Caco-2 (cell line): ENCODE results near the gene SCO1. TPM values are rescaled to one million over a fixed set of nuclear protein-coding genes. Genes with fewer than 3 reads are reported as not detected.

Experiments
- BruUV-seq: library from RNA; stranded (reverse); fragments of 400-500 nt; replicated peaks from 2 replicates; lab custom pipeline; 2021; lab: Mats Ljungman, UMichigan
- CTCF ChIA-PET: fragments of 300-600 bp; sonication (Branson Sonifier 250); formaldehyde crosslinking; loops from one replicate; lab custom pipeline; 2022; ENCODE audit warnings: antibody characterized with exemption; lab: Charles Lee
- POLR2A ChIA-PET: fragments of 300-600 bp; sonication (Branson Sonifier 250); formaldehyde crosslinking; loops from one replicate; lab custom pipeline; 2022; ENCODE audit warnings: antibody characterized with exemption; lab: Charles Lee
- DNase-seq, 2 experiments: peaks; one replicate each; pipeline versions ENCODE4 v3.0.0 to v3.0.0-alpha.2; 2020 to 2022
- H3K27me3 ChIP-seq: replicated peaks from 2 replicates; pipeline ENCODE4 v1.6.0; 2011; ENCODE audit warnings: low read length; ENCODE audit not compliant: control insufficient read depth, insufficient read depth
- H3K36me3 ChIP-seq: 2 replicates; pipeline ENCODE4 v1.5.1; 2011; ENCODE audit warnings: low read length; ENCODE audit not compliant: control insufficient read depth, insufficient read depth
- H3K4me1 ChIP-seq: fragments of 250-450 bp; sonication (Bioruptor Pico); 2 replicates; pipeline ENCODE4 v1.5.1; 2020; ENCODE audit warnings: mild to moderate bottlenecking
- H3K4me3 ChIP-seq: 2 replicates; pipeline ENCODE4 v1.5.1; 2011; ENCODE audit warnings: low read depth, mild to moderate bottlenecking, control low read depth, low read length
- H3K9me3 ChIP-seq: fragments of 250-450 bp; sonication (Bioruptor Pico); 2 replicates; pipeline ENCODE4 v1.5.1; 2020; ENCODE audit warnings: mild to moderate bottlenecking, moderate library complexity
- H3K27ac Mint-ChIP-seq: one replicate; pipeline ENCODE4 v1.8.0; 2022; ENCODE audit warnings: mixed read lengths; ENCODE audit not compliant: unreplicated experiment
- H3K27me3 Mint-ChIP-seq: one replicate; pipeline ENCODE4 v1.8.0; 2022; ENCODE audit warnings: mixed read lengths; ENCODE audit not compliant: insufficient read depth, unreplicated experiment
- H3K36me3 Mint-ChIP-seq: one replicate; pipeline ENCODE4 v1.8.0; 2022; ENCODE audit warnings: mild to moderate bottlenecking, mixed read lengths; ENCODE audit not compliant: insufficient read depth, unreplicated experiment
- H3K4me1 Mint-ChIP-seq: one replicate; pipeline ENCODE4 v1.8.0; 2022; ENCODE audit warnings: low read depth, mixed read lengths; ENCODE audit not compliant: unreplicated experiment
- H3K4me3 Mint-ChIP-seq: one replicate; pipeline ENCODE4 v1.8.0; 2022; ENCODE audit warnings: mild to moderate bottlenecking, moderate library complexity, mixed read lengths; ENCODE audit not compliant: unreplicated experiment
- H3K9me3 Mint-ChIP-seq: one replicate; pipeline ENCODE4 v1.8.0; 2022; ENCODE audit warnings: mixed read lengths; ENCODE audit not compliant: unreplicated experiment
- intact Hi-C: fragments of 100-400 bp; cut with micrococcal nuclease; formaldehyde crosslinking; loops from one replicate; pipeline ENCODE4 v1.10.0; 2022; ENCODE audit not compliant: unreplicated experiment
- total RNA-seq: library from RNA; stranded (reverse); gene quantifications from 2 replicates; pipeline ENCODE4 v1.2.3, GENCODE V29; 2022
- TF ChIP-seq, protein P1 (sequence below), 2 experiments: fragments of 200-600 bp in 1 of 2; IDR thresholded peaks; 1 replicate in 1 of 2; 2 replicates in 1 of 2; pipeline versions ENCODE4 v1.5.1 to v1.8.0; 2011 to 2022; ENCODE audit warnings: antibody characterized with exemption in 1 of 2, control low read depth in 1 of 2, inconsistent platforms in 1 of 2, low read depth in 1 of 2, low read length in 1 of 2, mild to moderate bottlenecking in 1 of 2, moderate library complexity in 1 of 2; ENCODE audit not compliant: insufficient read depth in 1 of 2, severe bottlenecking in 1 of 2, unreplicated experiment in 1 of 2

SCO1 gene
- total RNA-seq, 1 experiment from 2014 or later = 26.3 TPM

DNA sequence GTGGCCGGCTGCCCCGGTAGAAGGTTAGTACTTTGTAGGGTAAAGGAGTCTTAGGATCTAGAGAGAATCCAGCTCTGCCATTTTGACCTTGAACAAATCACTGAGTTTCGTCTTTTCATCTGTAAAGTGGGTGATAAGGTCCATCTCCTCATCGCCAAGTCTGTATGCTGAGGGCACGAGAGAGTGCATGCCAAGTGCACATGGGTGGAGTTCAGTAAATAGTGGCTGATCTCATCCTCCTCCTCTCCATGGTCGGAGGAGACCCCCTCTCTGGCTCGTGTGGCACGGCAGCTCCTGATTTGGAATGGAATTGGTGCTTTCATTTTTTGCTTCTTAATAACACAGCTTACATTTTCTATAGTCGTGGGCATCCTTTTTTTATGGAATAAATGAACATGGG lies 70.9 kb downstream of the SCO1 start:
- Histone ChIP-seq H3K27me3 (no peaks in the 10 kb centered on the region), H3K36me3 (no peaks in the 10 kb centered on the region), H3K4me1 (no peaks in the 10 kb centered on the region), H3K4me3 (no peak overlapping the region), H3K9me3 (no peaks in the 10 kb centered on the region)
- intact Hi-C loops = no loop called here
- BruUV-seq = no TSS peak
- no peak for DNase-seq
- TF ChIP-seq, protein P1, sequence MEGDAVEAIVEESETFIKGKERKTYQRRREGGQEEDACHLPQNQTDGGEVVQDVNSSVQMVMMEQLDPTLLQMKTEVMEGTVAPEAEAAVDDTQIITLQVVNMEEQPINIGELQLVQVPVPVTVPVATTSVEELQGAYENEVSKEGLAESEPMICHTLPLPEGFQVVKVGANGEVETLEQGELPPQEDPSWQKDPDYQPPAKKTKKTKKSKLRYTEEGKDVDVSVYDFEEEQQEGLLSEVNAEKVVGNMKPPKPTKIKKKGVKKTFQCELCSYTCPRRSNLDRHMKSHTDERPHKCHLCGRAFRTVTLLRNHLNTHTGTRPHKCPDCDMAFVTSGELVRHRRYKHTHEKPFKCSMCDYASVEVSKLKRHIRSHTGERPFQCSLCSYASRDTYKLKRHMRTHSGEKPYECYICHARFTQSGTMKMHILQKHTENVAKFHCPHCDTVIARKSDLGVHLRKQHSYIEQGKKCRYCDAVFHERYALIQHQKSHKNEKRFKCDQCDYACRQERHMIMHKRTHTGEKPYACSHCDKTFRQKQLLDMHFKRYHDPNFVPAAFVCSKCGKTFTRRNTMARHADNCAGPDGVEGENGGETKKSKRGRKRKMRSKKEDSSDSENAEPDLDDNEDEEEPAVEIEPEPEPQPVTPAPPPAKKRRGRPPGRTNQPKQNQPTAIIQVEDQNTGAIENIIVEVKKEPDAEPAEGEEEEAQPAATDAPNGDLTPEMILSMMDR (IDR thresholded peaks at IDR 0.05; ENCODE audit: insufficient read depth in 1 of 2, low read depth in 1 of 2, low read length in 1 of 2, severe bottlenecking in 1 of 2, unreplicated experiment in 1 of 2) = no peak
- no peaks in the 10 kb centered on the region for H3K27me3 Mint-ChIP-seq
- H3K36me3 Mint-ChIP-seq = no peaks in the 10 kb centered on the region
- H3K9me3 Mint-ChIP-seq = no peaks in the 10 kb centered on the region
- no peaks in the 10 kb centered on the region for H3K4me1 Mint-ChIP-seq
- POLR2A ChIA-PET = no interaction called here
- H3K4me3 Mint-ChIP-seq = no peak overlapping the region
- H3K27ac Mint-ChIP-seq = no peak overlapping the region
- CTCF ChIA-PET = interaction anchor here (0.6 kb wide), 1 partner anchor 38 kb away, joined by 3 read pairs; no protein-coding TSS in a partner anchor

DNA sequence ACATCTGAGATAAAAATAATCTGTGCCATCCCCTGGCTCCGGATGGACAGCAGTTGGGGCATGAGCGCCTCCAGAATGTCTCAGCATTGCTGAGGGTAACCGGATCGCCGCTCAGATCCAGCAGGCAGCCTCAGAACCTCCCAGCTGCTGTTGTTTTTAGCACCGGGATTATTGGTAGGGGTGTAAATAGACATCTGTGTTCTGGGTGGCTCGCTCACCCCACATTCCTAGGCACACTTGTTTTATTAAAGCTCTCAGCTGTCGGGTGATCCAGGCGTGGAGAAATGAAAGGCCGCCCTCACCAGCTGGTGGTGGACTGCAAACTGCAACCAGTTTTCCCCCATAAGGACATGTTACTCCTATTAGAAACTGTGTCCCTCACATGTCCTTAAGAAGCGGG lies 72.4 kb downstream of the SCO1 start:
- Mint-ChIP-seq H3K9me3 (no peaks in the 10 kb centered on the region), H3K4me1 (no peaks in the 10 kb centered on the region), H3K4me3 (no peak overlapping the region), H3K27me3 (no peaks in the 10 kb centered on the region), H3K36me3 (no peaks in the 10 kb centered on the region), H3K27ac (no peak overlapping the region)
- no TSS peak for BruUV-seq
- H3K4me3 ChIP-seq = no peak overlapping the region
- no peaks in the 10 kb centered on the region for H3K27me3 ChIP-seq
- POLR2A ChIA-PET = no interaction called here
- CTCF ChIA-PET = no interaction called here
- TF ChIP-seq, protein P1 (IDR thresholded peaks at IDR 0.05; ENCODE audit: insufficient read depth in 1 of 2, low read depth in 1 of 2, low read length in 1 of 2, severe bottlenecking in 1 of 2, unreplicated experiment in 1 of 2) = no peak
- no peaks in the 10 kb centered on the region for H3K36me3 ChIP-seq
- DNase-seq = no peak
- intact Hi-C loops = no loop called here
- H3K9me3 ChIP-seq = no peaks in the 10 kb centered on the region
- H3K4me1 ChIP-seq = no peaks in the 10 kb centered on the region

DNA sequence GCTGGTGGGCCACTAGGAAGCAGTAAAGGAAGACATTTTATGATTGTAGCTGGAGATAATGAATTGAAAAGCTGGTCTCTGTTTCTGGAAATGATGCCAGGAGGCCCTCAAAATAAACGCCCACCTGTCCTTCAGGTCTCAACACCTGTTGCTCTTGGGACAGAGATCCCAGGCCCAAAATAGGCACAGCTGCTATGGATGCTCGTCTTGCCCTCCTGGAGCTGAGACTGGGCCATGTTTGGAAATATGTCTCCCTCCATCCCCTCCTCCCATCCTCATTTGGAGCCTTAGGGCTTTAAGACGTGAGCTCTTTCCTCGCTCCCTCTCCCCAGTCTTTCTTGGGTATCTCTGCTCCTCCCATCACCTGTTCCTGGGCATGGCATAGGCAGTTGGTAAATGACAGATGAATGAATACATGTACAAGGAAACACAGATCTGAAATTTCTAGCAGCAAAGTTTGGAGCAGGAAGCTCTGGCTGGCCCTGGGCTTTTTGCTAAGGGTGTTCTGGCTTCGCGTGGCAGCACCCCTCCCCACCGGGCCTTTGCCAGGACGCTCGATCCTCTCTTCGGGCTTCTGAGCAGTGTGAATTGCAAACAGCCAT lies 73.5 kb downstream of the SCO1 start:
- Histone ChIP-seq H3K4me3 (no peak overlapping the region), H3K9me3 (no peaks in the 10 kb centered on the region), H3K4me1 (no peaks in the 10 kb centered on the region), H3K36me3 (no peaks in the 10 kb centered on the region), H3K27me3 (no peaks in the 10 kb centered on the region)
- no TSS peak for BruUV-seq
- intact Hi-C loops = no loop called here
- no peaks in the 10 kb centered on the region for H3K4me1 Mint-ChIP-seq
- no peaks in the 10 kb centered on the region for H3K36me3 Mint-ChIP-seq
- H3K27ac Mint-ChIP-seq = no peak overlapping the region
- H3K4me3 Mint-ChIP-seq = no peak overlapping the region
- no peaks in the 10 kb centered on the region for H3K9me3 Mint-ChIP-seq
- no peak for DNase-seq
- ChIA-PET CTCF (no interaction called here), POLR2A (no interaction called here)
- TF ChIP-seq, protein P1 (IDR thresholded peaks at IDR 0.05; ENCODE audit: insufficient read depth in 1 of 2, low read depth in 1 of 2, low read length in 1 of 2, severe bottlenecking in 1 of 2, unreplicated experiment in 1 of 2) = no peak
- no peaks in the 10 kb centered on the region for H3K27me3 Mint-ChIP-seq
